Activated CD4-positive, alpha-beta T cell treated with anti-CD3 and anti-CD28 coated beads, Interleukin-2, Interleukin-4, amounts not matched to agents 100 ng/mL and 50 ng/mL, durations not matched to agents 16 hours and 8 hours (primary cell): Measurements from ENCODE around the gene KPNA1.
A peak's percentile ranks its signal among the peaks of the same experiment; 100 is the strongest.

ENCODE experiments used
- DNase-seq: peaks from one replicate; pipeline ENCODE4 v3.0.0-alpha.2; 2020; ENCODE audit warnings: low spot score

The KPNA1 gene

GRCh38 chr3:122382888-122383666 is 131.7 kb downstream of the KPNA1 start, which contains the start of gene MIX23:
MIX23 (minus strand) TSS chr3:122383231; CDS start chr3:122383224, 7 bp downstream.
- peak; percentile 91 for DNase-seq

- DNase-seq, result no peak
These were observed 136.8 kb downstream of the KPNA1 start for GRCh38 chr3:122377975-122378374.

GRCh38 chr3:122374034-122374433 is 140.7 kb downstream of the KPNA1 start:
- DNase-seq, result no peak
